ENCODE measurements around the gene NPBWR2.

Gene NPBWR2

DNA sequence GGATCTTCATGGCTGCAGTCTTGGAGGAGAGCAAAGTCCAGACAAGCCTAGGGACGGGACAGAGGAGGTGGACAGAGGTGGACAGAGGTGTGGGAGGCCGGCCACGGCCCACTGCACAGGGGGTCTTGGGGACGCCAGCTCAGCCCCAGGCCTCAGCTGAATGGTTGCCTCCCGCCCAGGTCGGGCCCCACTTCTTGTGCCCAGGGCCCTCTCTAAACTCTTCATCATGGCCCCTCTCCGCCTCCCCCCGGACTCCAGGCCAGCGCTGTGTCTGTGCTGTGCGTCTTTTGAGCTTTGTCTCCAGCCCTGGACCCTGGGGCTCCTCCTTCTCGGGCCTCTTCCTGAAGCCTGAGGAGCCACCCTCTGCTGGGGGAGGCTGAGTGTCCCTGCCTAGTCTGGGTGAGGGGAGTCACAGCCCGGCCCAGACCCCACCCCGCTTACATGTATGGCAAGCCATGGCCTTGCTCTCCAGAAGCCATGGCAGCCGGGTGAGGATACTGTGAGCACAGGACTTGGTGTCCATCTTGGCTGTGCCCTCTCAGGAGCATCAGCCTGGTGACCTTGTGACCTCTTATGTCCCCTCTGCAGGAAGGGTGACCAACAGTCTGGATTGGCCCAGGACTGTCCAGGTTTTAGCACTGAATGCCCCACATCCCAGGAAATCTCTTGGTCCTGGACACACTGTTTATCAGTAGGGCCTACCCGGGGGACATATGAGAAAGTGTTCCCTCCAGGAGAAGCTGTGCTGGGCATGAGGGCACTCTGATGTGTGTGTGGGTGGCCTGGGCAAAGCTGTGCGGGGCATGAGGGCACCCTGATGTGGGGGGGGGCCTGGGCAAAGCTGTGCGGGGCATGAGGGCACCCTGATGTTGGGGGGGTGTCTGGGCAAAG is 9.4 kb upstream of the NPBWR2 start:
- TF ChIP-seq, protein P1, sequence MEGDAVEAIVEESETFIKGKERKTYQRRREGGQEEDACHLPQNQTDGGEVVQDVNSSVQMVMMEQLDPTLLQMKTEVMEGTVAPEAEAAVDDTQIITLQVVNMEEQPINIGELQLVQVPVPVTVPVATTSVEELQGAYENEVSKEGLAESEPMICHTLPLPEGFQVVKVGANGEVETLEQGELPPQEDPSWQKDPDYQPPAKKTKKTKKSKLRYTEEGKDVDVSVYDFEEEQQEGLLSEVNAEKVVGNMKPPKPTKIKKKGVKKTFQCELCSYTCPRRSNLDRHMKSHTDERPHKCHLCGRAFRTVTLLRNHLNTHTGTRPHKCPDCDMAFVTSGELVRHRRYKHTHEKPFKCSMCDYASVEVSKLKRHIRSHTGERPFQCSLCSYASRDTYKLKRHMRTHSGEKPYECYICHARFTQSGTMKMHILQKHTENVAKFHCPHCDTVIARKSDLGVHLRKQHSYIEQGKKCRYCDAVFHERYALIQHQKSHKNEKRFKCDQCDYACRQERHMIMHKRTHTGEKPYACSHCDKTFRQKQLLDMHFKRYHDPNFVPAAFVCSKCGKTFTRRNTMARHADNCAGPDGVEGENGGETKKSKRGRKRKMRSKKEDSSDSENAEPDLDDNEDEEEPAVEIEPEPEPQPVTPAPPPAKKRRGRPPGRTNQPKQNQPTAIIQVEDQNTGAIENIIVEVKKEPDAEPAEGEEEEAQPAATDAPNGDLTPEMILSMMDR (IDR thresholded peaks at IDR 0.05; ENCODE audit: control extremely low read depth, extremely low read depth, low read depth, missing control alignments) = no peak
- DNase-seq (ENCODE audit: extremely low spot score) = no peak
- CTCF ChIA-PET = interaction anchor here (0.7 to 9.3 kb wide), 3 partner anchors 16 to 60 kb away, joined by 3 to 64 read pairs (median 5); no protein-coding TSS in a partner anchor
- POLR2A ChIA-PET = interaction anchor here (0.6 kb wide), 1 partner anchor 86 kb away, joined by 3 read pairs; no protein-coding TSS in a partner anchor

- CTCF ChIA-PET = interaction anchor here (9.3 kb wide), 1 partner anchor 15 kb away, joined by 64 read pairs; no protein-coding TSS in a partner anchor
- TF ChIP-seq, protein P1 (IDR thresholded peaks at IDR 0.05; ENCODE audit: control extremely low read depth, extremely low read depth, low read depth, missing control alignments) = no peak
- DNase-seq (ENCODE audit: extremely low spot score) = no peak
- POLR2A ChIA-PET = no interaction called here
Observed at GRCh38 chr20:64116016-64116415, 8.7 kb upstream of the NPBWR2 start.

GRCh38 chr20:64115171-64115911 is 8.0 kb upstream of the NPBWR2 start:
- ChIA-PET POLR2A (interaction anchor here (0.5 kb wide), 1 partner anchor 1977 kb away, joined by 6 read pairs; no protein-coding TSS in a partner anchor), CTCF (interaction anchor here (2.7 to 9.3 kb wide), 2 partner anchors 14 to 32 kb away, joined by 13 to 64 read pairs; no protein-coding TSS in a partner anchor)
- DNase-seq (ENCODE audit: extremely low spot score) = no peak
- TF ChIP-seq, protein P1 (IDR thresholded peaks at IDR 0.05; ENCODE audit: control extremely low read depth, extremely low read depth, low read depth, missing control alignments) = no peak

- TF ChIP-seq, protein P1 (IDR thresholded peaks at IDR 0.05; ENCODE audit: control extremely low read depth, extremely low read depth, low read depth, missing control alignments) = no peak
- CTCF ChIA-PET = interaction anchor here (2.7 to 9.3 kb wide), 2 partner anchors 13 to 31 kb away, joined by 13 to 64 read pairs; no protein-coding TSS in a partner anchor
- no peak for DNase-seq (ENCODE audit: extremely low spot score)
- POLR2A ChIA-PET = interaction anchor here (0.5 kb wide), 1 partner anchor 1976 kb away, joined by 6 read pairs; no protein-coding TSS in a partner anchor
Observed at GRCh38 chr20:64114356-64114971, 7.1 kb upstream of the NPBWR2 start.

GRCh38 chr20:64113796-64114355 is 6.5 kb upstream of the NPBWR2 start:
- no peak for DNase-seq (ENCODE audit: extremely low spot score)
- ChIA-PET POLR2A (no interaction called here), CTCF (interaction anchor here (2.7 to 9.3 kb wide), 2 partner anchors 13 to 31 kb away, joined by 13 to 64 read pairs; no protein-coding TSS in a partner anchor)
- TF ChIP-seq, protein P1 (IDR thresholded peaks at IDR 0.05; ENCODE audit: control extremely low read depth, extremely low read depth, low read depth, missing control alignments) = no peak

All from GM10248 (cell line).